Loucy (cell line): ENCODE data around the gene SPHK2.

Source experiments
- H2AFZ ChIP-seq: fragments of 200-600 bp; sonication (generic); 2 replicates; pipeline ENCODE4 v1.6.0; 2016; ENCODE audit warnings: antibody characterized with exemption, mild to moderate bottlenecking, low read length, moderate library complexity
- H3F3A ChIP-seq: fragments of 200-600 bp; 2 replicates; pipeline ENCODE4 v1.6.0; 2016; ENCODE audit warnings: antibody characterized with exemption, low read depth, mild to moderate bottlenecking
- H3K27me3 ChIP-seq: fragments of 200-600 bp; sonication (generic); 2 replicates; pipeline ENCODE4 v1.6.1; 2014; ENCODE audit warnings: low read length, mild to moderate bottlenecking; ENCODE audit not compliant: insufficient read depth, poor library complexity, severe bottlenecking
- H3K36me3 ChIP-seq: fragments of 200-600 bp; sonication (generic); 2 replicates; pipeline ENCODE4 v1.6.1; 2016; ENCODE audit warnings: low read length; ENCODE audit not compliant: insufficient read depth
- H3K4me1 ChIP-seq: fragments of 200-600 bp; sonication (generic); 2 replicates; pipeline ENCODE4 v1.5.1; 2014; ENCODE audit warnings: low read length, mild to moderate bottlenecking; ENCODE audit not compliant: insufficient read depth, poor library complexity, severe bottlenecking
- H3K4me2 ChIP-seq: fragments of 200-600 bp; sonication (generic); 2 replicates; pipeline ENCODE4 v1.6.0; 2014; ENCODE audit warnings: antibody characterized with exemption, low read length, low read depth, mild to moderate bottlenecking; ENCODE audit not compliant: poor library complexity, severe bottlenecking
- H3K4me3 ChIP-seq: fragments of 200-600 bp; sonication (generic); 2 replicates; pipeline ENCODE4 v1.5.1; 2014; ENCODE audit warnings: low read length, mild to moderate bottlenecking, mixed read lengths; ENCODE audit not compliant: poor library complexity, severe bottlenecking
- H3K79me2 ChIP-seq: fragments of 200-600 bp; sonication (generic); 2 replicates; pipeline ENCODE4 v1.6.1; 2014; ENCODE audit warnings: low read length; ENCODE audit not compliant: insufficient read depth
- H3K9ac ChIP-seq: fragments of 200-600 bp; sonication (generic); 2 replicates; pipeline ENCODE4 v1.6.0; 2014; ENCODE audit warnings: mild to moderate bottlenecking, low read depth, low read length, moderate library complexity; ENCODE audit not compliant: poor library complexity, severe bottlenecking
- H3K9me2 ChIP-seq: fragments of 200-600 bp; sonication (generic); replicated peaks from 2 replicates; pipeline ENCODE4 v1.6.1; 2016; ENCODE audit warnings: low read depth, low read length, mixed read lengths
- H3K9me3 ChIP-seq: fragments of 200-600 bp; sonication (generic); 2 replicates; pipeline ENCODE4 v1.6.1; 2014; ENCODE audit warnings: mild to moderate bottlenecking, antibody characterized with exemption, low read length, low read depth; ENCODE audit not compliant: insufficient read depth
- H4K20me1 ChIP-seq: fragments of 200-600 bp; sonication (generic); 2 replicates; pipeline ENCODE4 v1.6.0; 2014; ENCODE audit warnings: antibody characterized with exemption, low read length, mild to moderate bottlenecking; ENCODE audit not compliant: insufficient read depth, poor library complexity, severe bottlenecking
- EZH2phosphoT487 ChIP-seq: fragments of 200-600 bp; IDR thresholded peaks from 2 replicates; pipeline ENCODE4 v1.6.1; 2018; ENCODE audit warnings: antibody characterized with exemption, mild to moderate bottlenecking, moderate library complexity, borderline replicate concordance
- TF ChIP-seq, protein P1 (sequence below): fragments of 200-600 bp; sonication (generic); conservative IDR thresholded peaks from 2 replicates; pipeline ENCODE4 v1.5.1; 2014; ENCODE audit warnings: mild to moderate bottlenecking, antibody characterized with exemption, low read length

Gene SPHK2

DNA sequence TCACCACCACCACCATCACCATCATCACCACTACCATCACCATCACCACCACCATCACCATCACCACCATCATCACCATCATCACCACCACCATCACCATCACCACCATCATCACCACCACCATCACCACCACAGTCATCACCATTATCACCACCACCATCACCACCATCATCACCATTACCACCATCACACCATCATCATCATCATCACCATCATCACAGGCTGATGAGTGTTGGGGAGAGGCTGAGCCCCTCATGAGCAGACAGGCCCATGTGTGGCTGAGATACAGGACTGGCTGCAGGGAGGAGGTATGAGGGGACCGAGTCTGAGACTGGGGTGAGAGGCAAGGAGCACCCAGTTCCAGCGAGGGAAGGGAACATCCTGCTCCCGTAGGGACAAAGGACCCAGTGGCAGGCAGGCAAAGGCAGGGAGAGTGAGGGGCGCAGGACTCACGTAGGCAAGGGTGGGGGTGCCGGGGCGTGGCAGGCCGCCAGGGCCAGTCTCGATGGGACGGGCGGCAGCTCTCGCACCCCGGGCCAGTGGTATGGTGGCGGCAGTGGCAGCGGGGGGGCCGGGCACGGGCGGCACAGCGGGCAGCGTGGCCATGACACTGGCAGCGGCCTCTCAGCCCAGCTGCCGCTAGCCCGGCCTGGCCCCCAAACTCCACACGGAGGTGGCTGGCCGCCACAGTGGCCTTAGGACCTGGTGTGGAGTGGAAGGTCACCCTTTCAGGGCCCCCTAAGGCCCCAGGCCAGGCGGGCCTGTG is 50.8 kb downstream of the SPHK2 start:
- Histone ChIP-seq H3K4me1 (no peaks in the 10 kb centered on the region), H4K20me1 (no peaks in the 10 kb centered on the region), H3F3A (no peaks in the 10 kb centered on the region), H3K79me2 (no peaks in the 10 kb centered on the region), H3K9me2 (no peaks in the 10 kb centered on the region), H3K9ac (no peak overlapping the region), H3K4me2 (no peak overlapping the region), H3K4me3 (no peak overlapping the region), H3K36me3 (no peaks in the 10 kb centered on the region), H2AFZ (no peak overlapping the region), H3K9me3 (no peaks in the 10 kb centered on the region), H3K27me3 (no peaks in the 10 kb centered on the region)
- TF ChIP-seq EZH2phosphoT487 = no peak
- TF ChIP-seq, protein P1, sequence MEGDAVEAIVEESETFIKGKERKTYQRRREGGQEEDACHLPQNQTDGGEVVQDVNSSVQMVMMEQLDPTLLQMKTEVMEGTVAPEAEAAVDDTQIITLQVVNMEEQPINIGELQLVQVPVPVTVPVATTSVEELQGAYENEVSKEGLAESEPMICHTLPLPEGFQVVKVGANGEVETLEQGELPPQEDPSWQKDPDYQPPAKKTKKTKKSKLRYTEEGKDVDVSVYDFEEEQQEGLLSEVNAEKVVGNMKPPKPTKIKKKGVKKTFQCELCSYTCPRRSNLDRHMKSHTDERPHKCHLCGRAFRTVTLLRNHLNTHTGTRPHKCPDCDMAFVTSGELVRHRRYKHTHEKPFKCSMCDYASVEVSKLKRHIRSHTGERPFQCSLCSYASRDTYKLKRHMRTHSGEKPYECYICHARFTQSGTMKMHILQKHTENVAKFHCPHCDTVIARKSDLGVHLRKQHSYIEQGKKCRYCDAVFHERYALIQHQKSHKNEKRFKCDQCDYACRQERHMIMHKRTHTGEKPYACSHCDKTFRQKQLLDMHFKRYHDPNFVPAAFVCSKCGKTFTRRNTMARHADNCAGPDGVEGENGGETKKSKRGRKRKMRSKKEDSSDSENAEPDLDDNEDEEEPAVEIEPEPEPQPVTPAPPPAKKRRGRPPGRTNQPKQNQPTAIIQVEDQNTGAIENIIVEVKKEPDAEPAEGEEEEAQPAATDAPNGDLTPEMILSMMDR = no peak

DNA sequence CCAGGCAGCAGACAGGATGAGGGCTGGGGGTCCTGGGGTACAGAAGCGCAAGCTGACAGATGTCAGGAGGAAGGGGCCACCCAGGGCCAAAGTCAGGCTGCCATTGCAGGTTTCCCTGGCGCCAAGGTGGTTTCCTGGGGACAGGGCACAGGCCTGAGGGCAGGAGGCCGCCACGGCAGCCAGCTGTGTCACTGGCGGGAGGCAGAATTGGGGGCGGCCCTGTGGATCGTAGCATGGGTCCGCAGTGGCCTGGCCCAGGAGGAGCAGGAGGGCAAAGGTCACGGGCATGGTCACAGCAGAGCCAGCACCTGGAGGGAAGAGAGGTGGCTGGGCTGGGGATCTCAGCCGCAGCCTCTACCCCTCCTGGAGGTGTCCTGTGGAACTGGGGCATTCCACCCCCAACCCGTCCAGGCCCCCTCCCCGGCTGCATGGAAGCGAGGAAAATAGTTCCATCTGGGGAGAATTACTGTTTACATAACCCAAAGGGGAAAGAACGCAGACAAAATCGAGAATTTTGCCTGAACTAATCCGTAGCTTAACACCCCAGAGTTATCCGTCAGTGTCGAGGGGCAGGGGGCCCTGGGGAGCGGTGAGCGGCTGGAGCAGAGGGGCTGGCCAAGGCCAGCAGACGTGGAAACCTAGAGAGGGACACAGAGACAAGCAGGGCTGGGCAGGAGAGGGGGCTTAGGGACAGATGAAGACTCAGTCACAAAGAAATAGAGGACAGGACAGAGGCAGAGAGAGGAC is 51.6 kb downstream of the SPHK2 start:
- Histone ChIP-seq H3K9ac (no peak overlapping the region), H3K27me3 (no peaks in the 10 kb centered on the region), H3K9me2 (no peaks in the 10 kb centered on the region), H3K4me3 (no peak overlapping the region), H3K9me3 (no peaks in the 10 kb centered on the region), H4K20me1 (no peaks in the 10 kb centered on the region), H3K79me2 (no peaks in the 10 kb centered on the region), H3K4me2 (no peak overlapping the region), H2AFZ (no peak overlapping the region), H3F3A (no peaks in the 10 kb centered on the region), H3K4me1 (no peaks in the 10 kb centered on the region), H3K36me3 (no peaks in the 10 kb centered on the region)
- TF ChIP-seq EZH2phosphoT487 = no peak
- TF ChIP-seq, protein P1 = no peak

DNA sequence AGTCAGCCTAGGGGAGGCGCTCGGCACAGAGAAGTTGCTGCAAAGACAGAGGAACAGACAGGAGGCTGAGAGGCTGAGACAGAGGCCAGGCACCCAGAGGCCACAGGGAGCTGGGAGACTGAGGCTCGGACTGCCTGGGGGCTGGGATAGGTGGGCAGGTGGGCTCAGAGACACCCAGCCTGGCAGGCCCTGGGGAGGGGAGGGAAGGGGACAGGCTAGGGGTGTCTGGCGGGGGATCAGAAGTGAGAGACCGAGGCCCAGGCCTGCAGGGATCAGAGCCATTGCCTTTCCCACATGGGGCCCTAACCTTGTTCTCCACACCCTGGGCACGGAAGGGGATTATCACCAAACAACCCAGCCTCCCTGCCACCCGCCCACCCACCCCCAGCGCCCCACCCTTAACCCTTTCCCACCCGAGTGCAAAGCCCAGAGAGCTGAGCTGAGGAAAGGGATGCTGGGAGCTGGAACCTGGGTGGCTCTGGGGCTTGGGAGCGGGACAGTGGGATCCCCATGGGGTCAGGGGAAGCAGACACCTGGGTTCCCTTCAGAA is 52.2 kb downstream of the SPHK2 start:
- TF ChIP-seq, protein P1 = no peak
- no peak for TF ChIP-seq EZH2phosphoT487

More for the DNA sequence above, 52.2 kb downstream of the SPHK2 start:
- H4K20me1 ChIP-seq = no peaks in the 10 kb centered on the region
- H3F3A ChIP-seq = no peaks in the 10 kb centered on the region
- no peaks in the 10 kb centered on the region for H3K9me2 ChIP-seq
- H3K4me1 ChIP-seq = no peaks in the 10 kb centered on the region
- H3K79me2 ChIP-seq = no peaks in the 10 kb centered on the region
- no peak overlapping the region for H3K4me2 ChIP-seq
- H3K9ac ChIP-seq = no peak overlapping the region
- H2AFZ ChIP-seq = no peak overlapping the region
- H3K4me3 ChIP-seq = no peak overlapping the region
- no peaks in the 10 kb centered on the region for H3K36me3 ChIP-seq
- no peaks in the 10 kb centered on the region for H3K9me3 ChIP-seq
- no peaks in the 10 kb centered on the region for H3K27me3 ChIP-seq
